Neuron (in vitro differentiated cells): ENCODE results near the gene LHX2.

ENCODE experiments used
- H2AFZ ChIP-seq: one replicate; pipeline ENCODE4 v1.6.1; 2013; ENCODE audit warnings: low read depth, mild to moderate bottlenecking, inconsistent platforms, low read length, moderate library complexity
- H3K27me3 ChIP-seq: one replicate; pipeline ENCODE4 v1.6.1; 2013; ENCODE audit warnings: low read length; ENCODE audit not compliant: insufficient read depth
- H3K36me3 ChIP-seq: one replicate; pipeline ENCODE4 v1.6.1; 2013; ENCODE audit warnings: low read length; ENCODE audit not compliant: insufficient read depth
- H3K4me1 ChIP-seq: one replicate; pipeline ENCODE4 v1.6.1; 2013; ENCODE audit warnings: low read length; ENCODE audit not compliant: insufficient read depth
- H3K4me3 ChIP-seq: 2 replicates; pipeline ENCODE4 v1.5.1; 2013; ENCODE audit warnings: mild to moderate bottlenecking, low read length, moderate library complexity
- H3K9me3 ChIP-seq: one replicate; pipeline ENCODE4 v1.6.1; 2013; ENCODE audit warnings: low read length

Gene LHX2

DNA sequence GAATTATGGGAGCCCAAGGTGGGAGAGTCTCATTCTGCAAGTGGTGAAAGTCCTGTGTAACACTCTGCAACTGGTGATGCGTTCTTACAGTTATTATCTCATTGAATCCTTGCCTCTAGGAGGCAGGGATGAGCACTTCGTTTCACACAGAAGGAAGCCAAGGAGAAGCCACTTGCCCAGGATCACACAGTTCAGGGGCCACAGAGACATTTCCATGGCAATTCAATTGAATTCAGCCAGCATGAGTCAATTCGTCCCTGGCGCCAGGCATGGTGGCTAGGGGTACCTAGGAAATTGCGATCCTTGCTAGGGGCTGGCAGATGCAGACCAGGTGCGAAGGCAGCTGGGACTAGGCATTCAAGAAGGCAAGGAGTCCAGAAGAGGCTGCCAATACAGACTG is 26.2 kb downstream of the LHX2 start:
- no peak overlapping the region for H2AFZ ChIP-seq

DNA sequence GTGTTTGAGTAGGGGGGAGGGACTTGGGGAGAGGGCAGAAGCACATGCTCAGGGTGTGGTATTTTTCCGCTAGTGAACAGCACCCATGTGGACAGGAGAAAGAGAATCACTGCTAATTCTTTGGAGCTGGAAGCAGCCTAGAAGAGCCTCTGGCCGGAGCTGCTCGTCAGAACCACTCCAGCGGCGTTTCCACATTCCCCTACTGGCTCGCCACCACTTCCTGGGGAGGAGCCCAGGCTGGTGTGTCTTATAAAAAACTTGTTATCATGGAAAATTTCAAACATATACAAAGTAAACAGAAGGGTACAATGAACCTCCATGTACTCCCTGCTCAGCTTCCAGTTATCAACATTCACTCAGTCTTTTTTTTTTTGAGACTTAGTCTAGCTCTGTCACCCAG is 26.7 kb downstream of the LHX2 start:
- no peaks in the 10 kb centered on the region for H3K36me3 ChIP-seq
- no peak overlapping the region for H3K4me3 ChIP-seq
- no peaks in the 10 kb centered on the region for H3K9me3 ChIP-seq
- H3K4me1 ChIP-seq = no peaks in the 10 kb centered on the region
- H3K27me3 ChIP-seq = peaks cover 47% of the 10 kb centered on the region
- no peak overlapping the region for H2AFZ ChIP-seq

More for the DNA sequence above, 26.2 kb downstream of the LHX2 start:
- H3K36me3 ChIP-seq = no peaks in the 10 kb centered on the region
- H3K4me1 ChIP-seq = no peaks in the 10 kb centered on the region
- no peaks in the 10 kb centered on the region for H3K9me3 ChIP-seq
- H3K4me3 ChIP-seq = no peak overlapping the region
- H3K27me3 ChIP-seq = peaks cover 45% of the 10 kb centered on the region

DNA sequence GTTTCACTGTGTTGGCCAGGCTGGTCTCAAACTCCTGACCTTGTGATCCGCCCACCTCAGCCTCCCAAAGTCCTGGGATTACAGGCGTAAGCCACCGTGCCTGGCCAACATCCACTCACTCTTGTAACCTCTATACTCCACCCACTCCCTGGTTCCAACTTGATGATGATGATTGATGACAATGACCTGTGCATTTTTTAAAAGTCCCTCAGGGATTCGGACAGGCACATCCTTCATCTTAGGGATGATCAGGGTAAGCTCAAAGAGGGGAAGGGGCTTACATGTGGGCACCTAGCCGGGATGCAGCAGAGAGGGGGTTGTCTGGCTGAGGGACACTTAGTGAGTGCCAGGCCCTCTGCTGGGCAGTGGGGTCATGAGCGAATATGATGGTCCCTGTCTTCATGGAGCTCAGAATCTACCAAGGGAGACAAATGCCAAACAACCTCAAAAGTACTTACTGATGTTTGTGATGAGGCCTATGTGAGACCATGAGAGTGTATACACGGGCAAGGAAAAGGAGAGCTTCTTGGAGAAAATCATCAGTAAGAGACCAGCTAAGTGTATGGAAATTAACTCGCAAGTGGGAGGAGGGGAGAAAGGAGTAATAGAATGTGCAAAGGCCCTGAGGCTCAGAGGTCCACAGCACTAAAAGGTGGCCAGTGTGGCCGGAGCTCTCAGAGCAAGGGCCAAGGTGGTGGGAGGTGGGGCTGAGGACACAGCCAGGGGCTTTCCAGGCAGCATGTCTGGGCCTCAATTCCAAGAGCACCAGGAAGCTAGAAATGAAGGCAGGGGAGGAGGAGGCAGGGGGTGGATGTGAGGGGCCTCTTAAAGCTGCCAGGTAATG is 27.4 kb downstream of the LHX2 start:
- H3K4me3 ChIP-seq = no peak overlapping the region
- peaks cover 44% of the 10 kb centered on the region for H3K27me3 ChIP-seq
- no peaks in the 10 kb centered on the region for H3K9me3 ChIP-seq
- no peaks in the 10 kb centered on the region for H3K36me3 ChIP-seq
- H2AFZ ChIP-seq = no peak overlapping the region
- H3K4me1 ChIP-seq = no peaks in the 10 kb centered on the region

DNA sequence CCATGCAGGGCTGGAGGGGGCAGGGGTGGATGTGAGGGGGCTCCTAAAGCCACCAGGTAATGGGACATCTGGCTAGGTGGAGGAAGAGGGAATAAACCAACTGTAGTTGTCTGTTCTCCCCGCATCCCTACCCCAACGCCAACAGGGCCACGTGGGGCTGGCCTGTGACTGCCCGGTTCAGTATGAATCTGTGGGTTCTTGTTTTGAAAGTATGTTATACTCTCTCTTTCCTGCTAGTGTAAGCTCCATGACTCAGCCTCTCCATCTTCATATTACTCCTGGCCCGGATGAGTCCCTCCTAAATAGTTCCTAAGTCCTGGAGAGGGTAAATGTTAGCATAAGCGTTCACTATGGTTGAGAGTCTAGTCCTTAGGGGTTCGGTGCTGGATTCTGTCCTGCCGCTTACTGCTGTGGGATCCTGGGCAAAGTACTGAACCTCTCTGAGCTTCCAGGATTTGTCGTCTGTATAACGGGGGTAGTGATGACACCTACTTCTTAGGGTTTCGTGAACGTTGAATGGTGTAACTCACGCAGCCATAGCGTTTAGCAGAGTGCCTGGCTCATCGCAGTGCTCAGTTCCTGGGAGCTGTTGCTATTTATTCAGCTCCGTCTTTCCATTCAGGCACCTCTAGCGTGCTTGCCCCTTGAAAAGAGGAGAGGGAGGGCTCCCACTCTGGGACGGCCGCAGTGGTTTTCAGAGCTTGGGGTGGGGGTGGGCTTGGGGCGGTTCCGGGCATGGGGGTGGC is 28.8 kb downstream of the LHX2 start:
- no peak overlapping the region for H3K4me3 ChIP-seq
- no peak overlapping the region for H2AFZ ChIP-seq
- peaks cover 51% of the 10 kb centered on the region for H3K27me3 ChIP-seq
- no peaks in the 10 kb centered on the region for H3K4me1 ChIP-seq
- no peaks in the 10 kb centered on the region for H3K9me3 ChIP-seq
- no peaks in the 10 kb centered on the region for H3K36me3 ChIP-seq

DNA sequence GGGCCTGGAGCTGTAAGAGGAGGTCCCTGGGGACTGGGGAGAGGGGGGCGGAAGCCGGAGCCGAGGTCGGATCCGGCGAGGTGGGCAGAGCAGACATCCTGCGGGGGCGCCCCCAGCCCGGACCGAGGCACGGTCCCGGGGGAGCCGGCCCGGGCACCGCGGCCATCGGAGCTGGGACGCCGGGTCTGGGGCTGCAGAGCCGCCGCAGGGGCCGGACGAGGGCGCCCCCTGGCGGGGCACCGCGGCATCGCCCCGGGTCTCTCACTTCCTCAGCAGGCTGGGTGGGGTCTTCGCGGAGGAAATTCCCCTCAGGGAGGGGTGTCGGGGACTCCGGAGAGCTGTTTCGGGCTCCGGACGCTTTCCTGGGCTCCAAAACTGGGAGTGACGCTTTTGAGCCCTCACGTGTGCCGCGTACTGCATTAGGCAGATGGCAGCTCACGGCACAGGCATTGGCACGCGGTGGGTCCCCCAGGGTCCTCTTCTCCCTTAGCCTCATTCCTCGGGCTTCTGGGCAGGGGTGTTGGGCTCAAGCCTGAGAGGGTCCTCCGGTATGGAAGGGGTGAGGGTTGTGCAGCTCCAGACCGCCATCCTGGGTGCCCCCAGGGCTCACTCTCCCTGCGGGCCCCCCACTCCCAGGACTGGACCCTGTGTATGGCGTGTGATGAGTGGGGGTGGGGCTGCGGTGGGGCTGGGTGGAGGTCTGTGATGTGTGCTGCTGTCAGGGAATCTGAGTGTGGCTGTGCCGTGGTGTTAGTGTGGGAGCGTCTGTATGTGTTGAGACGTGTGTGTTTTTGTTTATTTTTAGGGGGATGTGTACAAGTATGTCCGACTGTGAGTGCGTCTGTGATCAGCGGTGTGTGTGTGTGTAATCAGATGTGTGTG is 29.6 kb downstream of the LHX2 start:
- H3K36me3 ChIP-seq = no peaks in the 10 kb centered on the region
- no peak overlapping the region for H2AFZ ChIP-seq
- peaks cover 59% of the 10 kb centered on the region for H3K27me3 ChIP-seq
- no peaks in the 10 kb centered on the region for H3K4me1 ChIP-seq
- H3K4me3 ChIP-seq = no peak overlapping the region
- H3K9me3 ChIP-seq = no peaks in the 10 kb centered on the region

GRCh38 chr9:124041817-124042116 is 30.2 kb downstream of the LHX2 start:
- Histone ChIP-seq H2AFZ (no peak overlapping the region), H3K36me3 (no peaks in the 10 kb centered on the region), H3K27me3 (peaks cover 65% of the 10 kb centered on the region), H3K9me3 (no peaks in the 10 kb centered on the region), H3K4me3 (no peak overlapping the region), H3K4me1 (no peaks in the 10 kb centered on the region)

DNA sequence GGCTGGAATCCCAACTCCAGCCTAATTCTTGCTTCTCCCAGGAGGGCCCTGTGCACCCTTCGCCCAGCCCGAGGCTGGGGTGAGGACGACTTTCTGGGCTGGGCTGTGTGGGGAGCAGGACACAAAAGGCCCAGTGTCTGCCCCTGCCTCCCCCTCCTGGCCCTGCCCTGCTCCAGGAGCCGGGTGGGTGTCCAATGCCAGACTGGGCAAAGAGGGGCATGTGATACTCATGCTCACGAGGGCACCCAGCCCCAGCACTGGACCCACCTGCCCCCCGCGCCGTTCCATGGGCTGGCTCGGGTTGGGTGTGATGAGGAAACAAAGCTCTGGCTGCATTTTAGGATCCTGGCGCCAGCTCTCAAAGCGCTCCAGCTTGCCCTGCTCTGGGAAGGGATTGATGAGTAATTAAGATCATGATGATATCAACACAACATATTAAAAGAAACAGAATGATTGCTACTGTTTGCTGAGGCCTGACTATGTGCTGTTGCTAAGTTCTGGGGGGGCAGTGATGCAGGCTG is 30.7 kb downstream of the LHX2 start:
- Histone ChIP-seq H3K9me3 (no peaks in the 10 kb centered on the region), H2AFZ (no peak overlapping the region), H3K36me3 (no peaks in the 10 kb centered on the region), H3K4me1 (no peaks in the 10 kb centered on the region), H3K27me3 (peaks cover 70% of the 10 kb centered on the region), H3K4me3 (no peak overlapping the region)

DNA sequence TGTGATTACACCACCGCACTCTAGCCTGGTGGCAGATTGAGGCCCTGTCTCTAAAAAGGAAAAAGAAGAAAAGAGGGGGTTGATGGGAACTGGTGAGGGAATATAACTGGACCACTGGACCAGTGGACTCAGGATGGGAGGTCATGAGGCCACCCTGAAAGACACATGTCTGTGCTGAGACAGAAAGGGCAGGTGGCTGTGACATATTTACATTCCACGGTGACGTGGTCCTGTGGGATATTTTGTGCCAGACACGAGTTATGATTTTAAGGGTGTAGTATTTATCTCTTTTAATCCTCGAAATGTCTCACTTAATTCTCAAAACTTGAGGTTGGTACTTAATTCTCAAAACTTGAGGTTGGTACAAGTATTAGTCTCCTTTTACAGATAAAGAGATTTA is 32.9 kb downstream of the LHX2 start:
- Histone ChIP-seq H2AFZ (no peak overlapping the region), H3K9me3 (no peaks in the 10 kb centered on the region), H3K27me3 (peaks cover 69% of the 10 kb centered on the region), H3K36me3 (no peaks in the 10 kb centered on the region), H3K4me3 (no peak overlapping the region), H3K4me1 (no peaks in the 10 kb centered on the region)

DNA sequence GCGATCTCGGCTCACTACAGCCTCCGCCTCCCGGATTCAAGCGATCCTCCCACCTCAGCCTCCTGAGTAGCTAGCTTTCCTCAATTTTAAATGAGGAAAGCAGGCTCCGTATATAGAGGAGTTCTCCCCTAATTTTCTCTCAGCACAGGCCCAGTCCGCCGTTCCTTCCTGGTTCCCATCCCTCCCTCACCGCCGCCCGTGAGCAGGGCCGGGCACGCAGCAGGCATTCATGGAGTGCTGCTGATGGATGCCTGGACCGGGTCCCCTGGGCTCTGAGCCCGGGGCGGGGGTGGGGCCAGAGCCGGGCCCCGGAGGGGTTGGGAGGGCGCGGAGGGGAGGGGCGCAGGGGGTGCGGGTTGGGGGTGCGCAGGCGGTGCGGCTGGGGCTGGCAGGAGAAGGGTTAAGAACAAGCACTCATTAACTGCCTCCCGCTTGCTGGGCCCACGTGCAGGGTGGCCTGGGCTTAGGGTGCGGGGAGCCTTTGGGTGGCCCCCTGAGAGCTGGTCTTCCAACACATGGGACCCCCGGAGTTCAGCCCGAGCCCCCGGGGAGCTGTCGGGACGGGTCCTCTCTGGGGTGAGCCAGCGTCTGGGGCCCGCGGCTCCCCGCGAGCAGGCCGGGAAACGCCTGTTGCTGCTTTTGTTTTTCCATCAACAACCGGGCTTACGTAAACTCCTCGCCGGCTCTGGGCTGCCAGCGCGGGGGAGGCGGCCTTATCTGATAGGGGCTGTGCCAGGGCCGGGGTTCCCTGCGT is 33.7 kb downstream of the LHX2 start:
- Histone ChIP-seq H2AFZ (no peak overlapping the region), H3K36me3 (no peaks in the 10 kb centered on the region), H3K27me3 (peaks cover 61% of the 10 kb centered on the region), H3K4me3 (no peak overlapping the region), H3K9me3 (no peaks in the 10 kb centered on the region), H3K4me1 (no peaks in the 10 kb centered on the region)

DNA sequence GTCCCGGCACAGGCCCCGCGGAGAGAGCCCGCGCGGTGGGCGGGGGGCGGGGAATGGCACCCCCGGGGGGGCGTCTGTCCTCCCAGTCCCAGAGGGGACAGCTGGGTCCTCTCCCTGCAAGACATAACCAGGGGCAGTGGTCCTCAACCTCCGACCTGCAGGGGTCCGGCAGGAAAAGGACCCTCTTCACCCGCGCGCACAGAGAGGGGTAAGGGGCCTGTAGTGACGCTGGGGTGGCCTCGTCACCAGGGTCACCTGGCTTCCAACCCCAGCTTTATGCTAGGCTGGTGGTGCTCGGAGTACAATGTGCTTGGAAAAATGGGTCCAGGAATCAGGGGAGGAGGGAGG is 34.2 kb downstream of the LHX2 start:
- H3K4me3 ChIP-seq = no peak overlapping the region
- peaks cover 58% of the 10 kb centered on the region for H3K27me3 ChIP-seq
- H3K36me3 ChIP-seq = no peaks in the 10 kb centered on the region
- no peaks in the 10 kb centered on the region for H3K4me1 ChIP-seq
- H3K9me3 ChIP-seq = no peaks in the 10 kb centered on the region
- no peak overlapping the region for H2AFZ ChIP-seq

DNA sequence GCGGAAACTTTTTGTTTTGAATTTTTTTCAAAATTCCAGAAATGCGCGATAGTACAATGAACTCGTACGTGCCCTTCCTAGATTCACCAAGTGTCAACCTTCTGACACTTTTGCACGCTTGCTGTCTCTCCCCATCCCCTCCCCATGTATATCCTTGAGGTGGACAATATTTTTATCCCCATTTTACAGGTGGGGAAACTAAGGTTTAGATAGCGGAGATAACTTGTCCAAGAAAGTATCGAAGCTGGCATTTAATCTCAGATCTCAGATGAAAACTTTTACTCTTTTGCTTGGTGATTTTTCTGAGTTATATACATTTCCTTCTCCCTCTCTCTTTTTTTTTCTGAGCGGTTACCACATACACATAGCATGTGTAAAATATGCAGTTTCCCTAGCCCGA is 34.6 kb downstream of the LHX2 start:
- Histone ChIP-seq H3K36me3 (no peaks in the 10 kb centered on the region), H2AFZ (no peak overlapping the region), H3K4me1 (no peaks in the 10 kb centered on the region), H3K27me3 (peaks cover 56% of the 10 kb centered on the region), H3K9me3 (no peaks in the 10 kb centered on the region), H3K4me3 (no peak overlapping the region)

- no peaks in the 10 kb centered on the region for H3K4me1 ChIP-seq
- no peaks in the 10 kb centered on the region for H3K9me3 ChIP-seq
- no peak overlapping the region for H3K4me3 ChIP-seq
- no peak overlapping the region for H2AFZ ChIP-seq
- H3K36me3 ChIP-seq = no peaks in the 10 kb centered on the region
- H3K27me3 ChIP-seq = peaks cover 46% of the 10 kb centered on the region
Measured at GRCh38 chr9:124047251-124047672, 35.7 kb downstream of the LHX2 start.
